SK-N-SH treated with all-trans-retinoic acid at 6 μM for 48 hours (cell line): ENCODE data around the gene PPP1R27.

ENCODE experiments used
- ATAC-seq: fragments of 200-7000 bp; cut with Tn5 transposase; 3 replicates; pipeline ENCODE4 v1.9.1; 2020; ENCODE audit warnings: mild to moderate bottlenecking, moderate library complexity
- ARNTL ChIP-seq: fragments of 450-650 bp; formaldehyde crosslinking; IDR thresholded peaks from 2 replicates; pipeline ENCODE4 v1.5.0; 2020; ENCODE audit warnings: low read depth, mild to moderate bottlenecking, moderate library complexity, borderline replicate concordance
- BACH2 ChIP-seq: fragments of 250-450 bp; sonication (Bioruptor Pico); IDR thresholded peaks from 2 replicates; pipeline ENCODE4 v1.9.0; 2021; ENCODE audit warnings: mild to moderate bottlenecking, borderline replicate concordance
- CSDC2 ChIP-seq: fragments of 250-450 bp; sonication (Bioruptor Pico); IDR thresholded peaks from 2 replicates; pipeline ENCODE4 v1.5.0; 2020; ENCODE audit warnings: mild to moderate bottlenecking, moderate library complexity
- CSRNP3 ChIP-seq: fragments of 250-450 bp; sonication (Bioruptor Pico); IDR thresholded peaks from 2 replicates; pipeline ENCODE4 v1.5.1; 2021; ENCODE audit warnings: mild to moderate bottlenecking, moderate library complexity
- ESRRG ChIP-seq: fragments of 250-450 bp; sonication (Bioruptor Pico); IDR thresholded peaks from 2 replicates; pipeline ENCODE4 v1.6.1; 2021; ENCODE audit warnings: mild to moderate bottlenecking
- GLIS3 ChIP-seq: fragments of 250-450 bp; sonication (Bioruptor Pico); IDR thresholded peaks from 2 replicates; pipeline ENCODE4 v1.5.0; 2020; ENCODE audit warnings: mild to moderate bottlenecking, moderate library complexity
- PATZ1 ChIP-seq: fragments of 250-450 bp; sonication (Bioruptor Pico); IDR thresholded peaks from 2 replicates; pipeline ENCODE4 v1.8.0; 2020; ENCODE audit warnings: mild to moderate bottlenecking, moderate library complexity, borderline replicate concordance
- PPARA ChIP-seq: fragments of 250-450 bp; sonication (Bioruptor Pico); IDR thresholded peaks from 2 replicates; pipeline ENCODE4 v1.5.0; 2020; ENCODE audit warnings: mild to moderate bottlenecking, borderline replicate concordance
- RARB ChIP-seq: fragments of 250-450 bp; sonication (Bioruptor Pico); IDR thresholded peaks from 2 replicates; pipeline ENCODE4 v1.8.0; 2021; ENCODE audit warnings: mild to moderate bottlenecking, moderate library complexity
- SNAI2 ChIP-seq: fragments of 250-450 bp; sonication (Bioruptor Pico); IDR thresholded peaks from 2 replicates; pipeline ENCODE4 v1.5.0; 2020; ENCODE audit warnings: mild to moderate bottlenecking, moderate library complexity
- TOX ChIP-seq: fragments of 250-450 bp; sonication (Bioruptor Pico); IDR thresholded peaks from 2 replicates; pipeline ENCODE4 v1.8.0; 2021; ENCODE audit warnings: mild to moderate bottlenecking, moderate library complexity, borderline replicate concordance
- ZC3H10 ChIP-seq: fragments of 250-450 bp; sonication (Bioruptor Pico); IDR thresholded peaks from 2 replicates; pipeline ENCODE4 v1.5.1; 2021; ENCODE audit warnings: mild to moderate bottlenecking, moderate library complexity
- ZFP3 ChIP-seq: fragments of 250-450 bp; sonication (Bioruptor Pico); IDR thresholded peaks from 2 replicates; pipeline ENCODE4 v1.5.0; 2020; ENCODE audit warnings: mild to moderate bottlenecking, moderate library complexity
- ZFP30 ChIP-seq: fragments of 450-650 bp; formaldehyde crosslinking; IDR thresholded peaks from 2 replicates; pipeline ENCODE4 v1.5.0; 2022; ENCODE audit warnings: mild to moderate bottlenecking, moderate library complexity
- ZNF565 ChIP-seq: fragments of 450-650 bp; formaldehyde crosslinking; conservative IDR thresholded peaks from 2 replicates; pipeline ENCODE4 v1.5.0; 2020; ENCODE audit warnings: low read depth, mild to moderate bottlenecking, moderate library complexity
- ZNF70 ChIP-seq: fragments of 450-650 bp; formaldehyde crosslinking; IDR thresholded peaks from 2 replicates; pipeline ENCODE4 v1.5.0; 2020; ENCODE audit warnings: mild to moderate bottlenecking, moderate library complexity
- ZNF8 ChIP-seq: fragments of 450-650 bp; formaldehyde crosslinking; IDR thresholded peaks from 2 replicates; pipeline ENCODE4 v1.5.0; 2020; ENCODE audit warnings: mild to moderate bottlenecking, moderate library complexity
- TF ChIP-seq, protein P1 (sequence below): fragments of 250-450 bp; sonication (Bioruptor Pico); IDR thresholded peaks from 2 replicates; pipeline ENCODE4 v1.5.1; 2020; ENCODE audit warnings: low read depth, mild to moderate bottlenecking, moderate library complexity

PPP1R27 gene

DNA sequence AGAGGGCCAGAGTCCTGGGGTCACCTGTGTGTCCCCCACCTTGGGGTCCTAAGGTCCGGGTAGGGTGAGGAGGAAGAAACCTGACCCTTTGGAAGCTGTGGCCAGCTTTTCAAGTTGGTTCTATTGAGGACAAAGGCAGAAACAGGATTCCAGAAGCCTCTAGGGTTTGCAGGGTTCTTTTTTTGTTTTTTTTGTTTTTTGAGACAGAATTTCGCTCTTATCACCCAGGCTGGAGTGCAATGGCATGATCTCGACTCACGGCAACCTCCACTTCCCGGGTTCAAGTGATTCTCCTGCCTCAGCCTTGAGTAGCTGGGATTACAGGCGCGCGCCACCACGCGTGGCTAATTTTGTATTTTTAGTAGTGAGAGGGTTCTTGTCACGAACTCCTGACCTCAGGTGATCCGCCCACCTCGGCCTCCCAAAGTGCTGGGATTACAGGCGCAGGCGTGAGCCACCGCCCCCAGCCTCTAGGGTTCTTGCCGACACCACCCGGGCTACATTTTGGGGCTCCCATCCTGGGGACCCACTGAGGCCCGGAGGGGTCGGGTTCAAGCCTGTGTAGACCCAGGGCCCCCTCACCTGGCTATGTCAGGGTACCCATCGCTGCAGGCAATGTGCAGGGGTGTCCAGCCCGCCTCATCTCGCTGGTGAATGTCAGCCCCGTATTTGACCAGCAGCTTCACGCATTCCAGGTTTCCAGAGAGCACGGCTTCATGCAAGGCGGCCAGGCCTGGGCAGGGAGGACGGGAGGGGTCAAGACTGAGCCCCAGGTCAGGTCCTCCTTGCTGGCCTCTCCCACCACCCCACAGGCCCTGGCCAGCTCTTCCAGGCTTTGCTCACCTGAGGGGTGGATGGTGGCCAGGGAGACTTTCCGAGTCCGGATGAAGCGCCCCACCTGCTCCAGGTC lies 674 bp downstream of the PPP1R27 start (continued):
- no peak for TF ChIP-seq CSRNP3

DNA sequence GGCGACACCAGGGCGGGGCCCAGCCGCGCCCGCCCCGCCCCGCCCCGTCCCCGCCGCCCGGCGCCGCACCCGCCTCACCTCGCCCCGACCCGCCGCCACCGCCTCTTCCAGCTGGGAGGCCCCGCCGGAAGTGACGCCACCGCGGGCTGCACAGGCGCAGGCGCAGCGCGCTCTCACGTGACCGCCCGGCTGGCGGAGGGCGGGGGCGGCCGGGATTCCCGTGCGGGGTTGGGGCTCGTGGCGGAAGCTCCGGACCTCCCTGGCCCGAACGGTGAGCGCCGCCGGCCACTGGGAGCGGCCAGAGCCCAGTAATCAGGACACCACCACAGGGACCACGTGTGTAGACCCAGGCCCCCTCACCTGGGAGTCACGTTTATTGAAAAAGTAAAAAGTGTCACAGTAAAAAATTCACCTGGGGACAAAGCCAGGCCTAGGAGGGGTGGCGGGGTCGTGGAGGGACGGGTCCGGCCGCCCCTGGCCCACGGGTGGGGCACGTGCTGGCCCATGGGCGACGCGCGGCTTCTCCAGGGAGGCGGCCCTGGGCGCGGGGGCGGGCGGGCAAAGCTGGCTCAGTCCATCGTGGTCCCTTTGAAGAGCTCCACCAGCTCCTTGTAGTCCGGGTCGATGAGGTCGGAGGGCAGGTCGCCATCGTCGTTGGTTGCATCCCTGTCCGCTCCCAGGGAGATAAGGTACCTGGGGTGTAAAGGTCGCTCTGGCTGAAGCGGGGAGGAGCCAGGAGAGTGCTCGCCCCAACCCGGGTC lies 1.5 kb downstream of the PPP1R27 start, which contains the start of gene MCRIP1:
MCRIP1 (minus strand) TSS at position 132 of the 761 bp plus-strand sequence. CDS start 8,785 bp downstream, outside the sequence.
- peak; percentile 83 for ATAC-seq
- TF ChIP-seq ZC3H10 (CRISPR knock-in tag), result no peak
- TF ChIP-seq ZFP3, result peak; percentile 77; the same call in 1 of the 2 replicates
- TF ChIP-seq ZNF565 (CRISPR knock-in tag), result 0 out of 2 replicates have a peak, but pooled peaks have one; percentile 45
- no peak for TF ChIP-seq ZNF70 (CRISPR knock-in tag)
- TF ChIP-seq RARB (CRISPR knock-in tag), result no peak
- TF ChIP-seq PATZ1 (CRISPR knock-in tag), result 0 out of 2 replicates have a peak, but pooled peaks have one; percentile 11
- TF ChIP-seq GLIS3 (CRISPR knock-in tag), result peak; percentile 65; the same call in 1 of the 2 replicates
- peak; percentile 32 for TF ChIP-seq CSDC2
- no peak for TF ChIP-seq ZNF8 (CRISPR knock-in tag)

GRCh38 chr17:81832608-81833159 lies 2.2 kb downstream of the PPP1R27 start:
- peak; percentile 55 for ATAC-seq
- TF ChIP-seq ZNF70 (CRISPR knock-in tag) (no peak), PPARA (CRISPR knock-in tag) (no peak), ZFP3 (no peak), SNAI2 (CRISPR knock-in tag) (peak; percentile 69; the same call in 1 of the 2 replicates), TOX (CRISPR knock-in tag) (no peak), CSRNP3 (no peak), BACH2 (CRISPR knock-in tag) (no peak), CSDC2 (no peak), ESRRG (0 out of 2 replicates have a peak, but pooled peaks have one; percentile 14), RARB (CRISPR knock-in tag) (no peak), ZC3H10 (CRISPR knock-in tag) (no peak)
- TF ChIP-seq, protein P1, sequence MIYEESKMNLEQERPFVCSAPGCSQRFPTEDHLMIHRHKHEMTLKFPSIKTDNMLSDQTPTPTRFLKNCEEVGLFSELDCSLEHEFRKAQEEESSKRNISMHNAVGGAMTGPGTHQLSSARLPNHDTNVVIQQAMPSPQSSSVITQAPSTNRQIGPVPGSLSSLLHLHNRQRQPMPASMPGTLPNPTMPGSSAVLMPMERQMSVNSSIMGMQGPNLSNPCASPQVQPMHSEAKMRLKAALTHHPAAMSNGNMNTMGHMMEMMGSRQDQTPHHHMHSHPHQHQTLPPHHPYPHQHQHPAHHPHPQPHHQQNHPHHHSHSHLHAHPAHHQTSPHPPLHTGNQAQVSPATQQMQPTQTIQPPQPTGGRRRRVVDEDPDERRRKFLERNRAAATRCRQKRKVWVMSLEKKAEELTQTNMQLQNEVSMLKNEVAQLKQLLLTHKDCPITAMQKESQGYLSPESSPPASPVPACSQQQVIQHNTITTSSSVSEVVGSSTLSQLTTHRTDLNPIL, result no peak

- no peak for TF ChIP-seq ZFP30 (CRISPR knock-in tag)
- no peak for TF ChIP-seq ARNTL
- no peak for TF ChIP-seq CSDC2
- no peak for TF ChIP-seq ZNF70 (CRISPR knock-in tag)
- peak; percentile 37 for ATAC-seq
Measured at GRCh38 chr17:81831957-81832607, 2.8 kb downstream of the PPP1R27 start.
